Neuronal stem cell (in vitro differentiated cells): ENCODE measurements around the gene DLD.

Experiments
- DNase-seq: peaks from one replicate; pipeline ENCODE4 v3.0.0-alpha.2; 2013; ENCODE audit warnings: low spot score
- H2AFZ ChIP-seq: one replicate; pipeline ENCODE4 v1.6.1; 2013; ENCODE audit warnings: mild to moderate bottlenecking, low read length, inconsistent platforms
- H2AK5ac ChIP-seq: 2 replicates; pipeline ENCODE4 v1.6.1; 2013; ENCODE audit warnings: low read depth, mild to moderate bottlenecking, inconsistent platforms, low read length, moderate library complexity, mixed read lengths
- H2BK120ac ChIP-seq: 2 replicates; pipeline ENCODE4 v1.6.1; 2013; ENCODE audit warnings: low read depth, mild to moderate bottlenecking, inconsistent platforms, low read length, moderate library complexity, mixed read lengths
- H2BK12ac ChIP-seq: one replicate; pipeline ENCODE4 v1.6.1; 2013; ENCODE audit warnings: low read length, inconsistent platforms
- H2BK15ac ChIP-seq: 2 replicates; pipeline ENCODE4 v1.6.1; 2013; ENCODE audit warnings: mild to moderate bottlenecking, low read length, inconsistent platforms, mixed read lengths
- H2BK5ac ChIP-seq: one replicate; pipeline ENCODE4 v1.6.1; 2013; ENCODE audit warnings: inconsistent platforms, mild to moderate bottlenecking, low read length, moderate library complexity
- H3K14ac ChIP-seq: one replicate; pipeline ENCODE4 v1.6.1; 2013; ENCODE audit warnings: low read length, inconsistent platforms
- H3K18ac ChIP-seq: 2 replicates; pipeline ENCODE4 v1.6.1; 2013; ENCODE audit warnings: low read length, inconsistent platforms
- H3K23ac ChIP-seq: 2 replicates; pipeline ENCODE4 v1.6.1; 2013; ENCODE audit warnings: low read depth, mild to moderate bottlenecking, mixed read lengths, low read length, inconsistent platforms; ENCODE audit not compliant: poor library complexity
- H3K27ac ChIP-seq: replicated peaks from 3 replicates; pipeline ENCODE4 v1.5.1; 2013; ENCODE audit warnings: low read length, inconsistent platforms
- H3K27me3 ChIP-seq, 3 experiments: 2 replicates each; pipeline ENCODE4 v1.6.1; 2013; ENCODE audit warnings: low read length in 3 of 3, mild to moderate bottlenecking in 2 of 3, inconsistent platforms in 1 of 3, low read depth in 1 of 3, mixed read lengths in 1 of 3, moderate library complexity in 1 of 3; ENCODE audit not compliant: control insufficient read depth in 3 of 3, insufficient read depth in 3 of 3
- H3K36me3 ChIP-seq, 2 donors: replicated peaks in 1 of 2; 2 replicates each; pipeline ENCODE4 v1.6.1; 2013; ENCODE audit warnings: low read length in 2 of 2; ENCODE audit not compliant: control insufficient read depth in 2 of 2, insufficient read depth in 2 of 2
- H3K4ac ChIP-seq: 2 replicates; pipeline ENCODE4 v1.6.1; 2013; ENCODE audit warnings: inconsistent platforms, mild to moderate bottlenecking, low read length, moderate library complexity
- H3K4me1 ChIP-seq, 2 donors: 1 replicate in 1 of 2; 2 replicates in 1 of 2; pipeline ENCODE4 v1.6.1; 2013; ENCODE audit warnings: low read length in 2 of 2, low read depth in 1 of 2; ENCODE audit not compliant: control insufficient read depth in 2 of 2, insufficient read depth in 1 of 2
- H3K4me2 ChIP-seq: one replicate; pipeline ENCODE4 v1.6.1; 2013; ENCODE audit warnings: mild to moderate bottlenecking, low read length, inconsistent platforms; ENCODE audit not compliant: insufficient read depth, poor library complexity, severe bottlenecking
- H3K4me3 ChIP-seq, 2 donors: 2 replicates each; pipeline ENCODE4 v1.5.1; 2013; ENCODE audit warnings: low read length in 2 of 2, mild to moderate bottlenecking in 2 of 2, inconsistent platforms in 1 of 2, moderate library complexity in 1 of 2
- H3K79me1 ChIP-seq: one replicate; pipeline ENCODE4 v1.6.1; 2013; ENCODE audit warnings: low read depth, mild to moderate bottlenecking, inconsistent platforms, low read length, moderate library complexity
- H3K9ac ChIP-seq: one replicate; pipeline ENCODE4 v1.6.1; 2013; ENCODE audit warnings: mild to moderate bottlenecking, low read depth, low read length, inconsistent platforms; ENCODE audit not compliant: poor library complexity
- H3K9me3 ChIP-seq, 2 donors: replicated peaks in 1 of 2; 2 replicates each; pipeline versions ENCODE3 to v1.6.1; 2013; ENCODE audit warnings: low read length in 2 of 2, mild to moderate bottlenecking in 2 of 2, inconsistent platforms in 1 of 2, low read depth in 1 of 2, mixed read lengths in 1 of 2, moderate library complexity in 1 of 2; ENCODE audit not compliant: control insufficient read depth in 2 of 2, insufficient read depth in 1 of 2
- H4K8ac ChIP-seq: one replicate; pipeline ENCODE4 v1.6.1; 2013; ENCODE audit warnings: low read depth, mild to moderate bottlenecking, inconsistent platforms, low read length, moderate library complexity
- H4K91ac ChIP-seq: one replicate; pipeline ENCODE4 v1.6.1; 2013; ENCODE audit warnings: low read length, low read depth, mild to moderate bottlenecking, inconsistent platforms; ENCODE audit not compliant: poor library complexity
- WGBS, 2 donors: extraction: QIAGEN DNeasy Blood & Tissue Kit; methylation state at CpG; one replicate each; pipeline ENCODE4 v1.1.7; 2013; ENCODE audit warnings: missing lambda C conversion rate in 2 of 2, mixed read lengths in 1 of 2; ENCODE audit not compliant: insufficient read length in 2 of 2, insufficient replicate concordance in 1 of 2; ENCODE audit errors: extremely low coverage in 2 of 2; 5-methylcytosine and 5-hydroxymethylcytosine counted together

Gene DLD

DNA sequence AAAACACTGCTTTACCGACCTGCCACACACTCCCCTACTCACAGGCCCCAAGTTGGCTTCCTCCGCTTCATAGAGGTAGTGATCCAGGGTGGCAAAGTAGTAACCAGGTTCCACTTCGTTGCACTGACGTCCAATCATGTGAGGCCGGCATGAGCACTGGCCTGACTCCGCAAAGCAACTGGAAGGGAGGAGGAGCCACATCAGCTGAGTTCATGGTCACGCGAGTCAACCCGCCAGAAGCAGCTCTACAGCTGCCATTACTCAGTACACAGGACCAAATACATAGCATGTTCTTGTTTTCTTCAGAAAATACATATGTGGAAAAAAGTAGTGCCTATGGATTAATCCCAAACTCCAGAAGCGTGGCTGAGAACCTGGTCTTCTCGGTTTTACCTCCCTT is 73.5 kb downstream of the DLD start:
- no CpG with 5 or more reads among the region's 11 CpGs for WGBS, 2 donors
- Histone ChIP-seq H3K27ac (no peak overlapping the region), H3K4me1 (peaks cover 7 to 8% of the 10 kb centered on the region in 2 donors), H3K18ac (no peak overlapping the region), H3K4me2 (no peak overlapping the region), H2BK120ac (no peak overlapping the region), H3K23ac (no peak overlapping the region), H2AK5ac (no peak overlapping the region), H3K36me3 (peaks cover 34 to 63% of the 10 kb centered on the region in 2 donors), H3K27me3 (no peaks in the 10 kb centered on the region), H2AFZ (no peak overlapping the region), H3K9me3 (peaks cover 0 to 2% of the 10 kb centered on the region in 2 donors), H3K4me3 (no peak overlapping the region), H2BK12ac (no peak overlapping the region), H4K8ac (no peak overlapping the region), H3K79me1 (no peaks in the 10 kb centered on the region), H3K4ac (no peak overlapping the region), H2BK5ac (no peak overlapping the region), H2BK15ac (no peak overlapping the region), H3K14ac (no peak overlapping the region), H4K91ac (no peak overlapping the region), H3K9ac (no peak overlapping the region)
- no peak for DNase-seq

DNA sequence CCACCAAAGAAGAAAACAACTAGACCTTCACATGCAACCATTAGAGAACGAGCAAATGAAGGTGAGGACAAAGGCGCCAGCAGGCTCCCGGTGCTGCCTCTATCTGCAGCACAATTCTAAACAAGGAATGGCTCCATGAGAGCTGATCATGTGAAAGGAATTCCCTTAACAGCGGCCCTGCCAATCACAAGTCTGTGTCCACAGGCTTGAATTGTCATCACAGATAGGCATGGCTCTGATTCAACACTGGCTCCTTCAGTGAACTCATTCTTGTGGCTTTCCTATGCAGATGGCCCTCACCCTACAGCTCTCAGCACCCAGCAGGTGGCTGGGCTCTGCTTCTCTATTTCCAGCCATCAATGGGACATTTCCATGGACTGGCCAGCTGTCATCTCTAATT is 75.7 kb downstream of the DLD start:
- Histone ChIP-seq H3K14ac (no peak overlapping the region), H3K9ac (no peak overlapping the region), H2AFZ (peak overlapping the region; percentile 57), H2BK15ac (no peak overlapping the region), H3K4ac (no peak overlapping the region), H2AK5ac (no peak overlapping the region), H4K91ac (no peak overlapping the region), H3K9me3 (peaks cover 0 to 2% of the 10 kb centered on the region in 2 donors), H3K18ac (no peak overlapping the region), H2BK12ac (no peak overlapping the region), H4K8ac (no peak overlapping the region), H3K4me1 (peaks cover 7 to 11% of the 10 kb centered on the region in 2 donors), H3K4me3 (no peak overlapping the region), H3K23ac (no peak overlapping the region), H3K79me1 (no peaks in the 10 kb centered on the region), H2BK120ac (no peak overlapping the region), H3K27ac (peak overlapping the region; percentile 25), H3K36me3 (peaks cover 21 to 48% of the 10 kb centered on the region in 2 donors), H2BK5ac (no peak overlapping the region), H3K27me3 (no peaks in the 10 kb centered on the region), H3K4me2 (no peak overlapping the region)
- WGBS, 2 donors = no CpG with 5 or more reads among the region's 4 CpGs
- DNase-seq = peak; percentile 20

DNA sequence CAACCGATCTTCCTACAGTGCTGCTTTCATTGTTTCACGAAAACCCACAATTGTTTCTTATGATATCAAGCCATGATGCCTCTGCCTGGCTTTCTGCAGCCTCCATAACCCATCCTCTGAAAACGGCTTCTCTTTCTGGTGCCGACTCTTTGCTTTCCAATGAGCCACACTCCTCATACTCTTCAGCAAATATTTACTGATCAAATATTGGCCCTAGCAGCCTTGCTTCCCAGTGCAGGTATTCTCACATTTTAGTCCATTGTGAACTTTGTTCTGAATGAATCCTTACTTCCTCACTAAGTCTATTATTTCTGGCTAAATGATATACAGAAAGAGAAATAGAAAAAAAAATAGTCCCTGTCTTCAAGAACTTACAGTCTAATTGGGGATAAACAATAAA is 76.4 kb downstream of the DLD start:
- Histone ChIP-seq H2BK5ac (no peak overlapping the region), H3K9me3 (peaks cover 0 to 2% of the 10 kb centered on the region in 2 donors), H3K9ac (no peak overlapping the region), H3K27ac (peak overlapping the region; percentile 25), H2BK120ac (no peak overlapping the region), H3K18ac (no peak overlapping the region), H3K4me1 (peaks cover 7 to 11% of the 10 kb centered on the region in 2 donors), H3K23ac (no peak overlapping the region), H4K91ac (no peak overlapping the region), H2BK12ac (no peak overlapping the region), H3K4ac (no peak overlapping the region), H3K4me3 (no peak overlapping the region), H3K4me2 (no peak overlapping the region), H2AFZ (no peak overlapping the region), H2AK5ac (no peak overlapping the region), H2BK15ac (no peak overlapping the region), H4K8ac (no peak overlapping the region), H3K27me3 (no peaks in the 10 kb centered on the region), H3K14ac (no peak overlapping the region), H3K36me3 (peaks cover 21 to 49% of the 10 kb centered on the region in 2 donors), H3K79me1 (no peaks in the 10 kb centered on the region)
- WGBS, 2 donors = no CpG with 5 or more reads among the region's 4 CpGs
- DNase-seq = no peak

DNA sequence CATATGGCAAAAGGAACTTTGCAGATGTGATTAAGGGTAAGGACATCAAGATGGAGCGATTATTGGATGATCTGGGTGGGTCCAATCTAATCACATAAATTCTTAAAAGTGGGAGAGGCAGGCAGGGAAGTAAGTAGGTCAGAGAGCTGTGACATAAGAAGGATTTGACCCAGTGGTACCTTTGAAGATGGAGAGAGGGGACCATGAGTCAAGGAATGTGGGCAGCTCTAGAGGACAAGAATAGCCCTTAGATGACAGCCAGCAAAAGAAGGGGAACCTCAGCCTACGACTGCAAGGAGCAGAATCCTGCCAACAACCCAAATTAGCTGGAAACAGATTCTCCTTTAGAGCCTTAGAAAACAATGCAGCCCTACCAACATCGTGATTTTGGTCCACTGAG is 77.5 kb downstream of the DLD start:
- H3K4me3 ChIP-seq = no peak overlapping the region
- no peak overlapping the region for H4K8ac ChIP-seq
- no peak overlapping the region for H3K23ac ChIP-seq
- H2BK5ac ChIP-seq = no peak overlapping the region
- H3K27me3 ChIP-seq = no peaks in the 10 kb centered on the region
- no peak overlapping the region for H2BK120ac ChIP-seq
- H3K36me3 ChIP-seq = peaks cover 22 to 48% of the 10 kb centered on the region in 2 donors
- no peak overlapping the region for H3K9ac ChIP-seq
- no peak overlapping the region for H3K18ac ChIP-seq
- no peak overlapping the region for H2AFZ ChIP-seq
- no peak overlapping the region for H2BK12ac ChIP-seq
- no peak overlapping the region for H3K27ac ChIP-seq
- no peak overlapping the region for H4K91ac ChIP-seq
- H3K4me2 ChIP-seq = no peak overlapping the region
- H2AK5ac ChIP-seq = no peak overlapping the region
- H3K9me3 ChIP-seq = peaks cover 0 to 2% of the 10 kb centered on the region in 2 donors
- H3K4ac ChIP-seq = no peak overlapping the region
- WGBS, 2 donors = no CpG with 5 or more reads among the region's 3 CpGs
- no peak overlapping the region for H3K14ac ChIP-seq
- no peaks in the 10 kb centered on the region for H3K79me1 ChIP-seq
- peaks cover 7 to 11% of the 10 kb centered on the region in 2 donors for H3K4me1 ChIP-seq
- DNase-seq = no peak
- H2BK15ac ChIP-seq = no peak overlapping the region
